Smooth muscle cell of bladder (primary cell): ENCODE results near the gene FMO5. TPM values are rescaled to one million over a fixed set of nuclear protein-coding genes. Genes with fewer than 3 reads are reported as not detected.

Source experiments
- total RNA-seq: library from RNA; depleted of rRNA; stranded (reverse); fragments of >200 nt; gene quantifications from 2 replicates; pipeline ENCODE4 v1.2.3, GENCODE V29; 2014

The FMO5 gene
- total RNA-seq = 0.71 and 0.92 TPM in 2 replicates

DNA sequence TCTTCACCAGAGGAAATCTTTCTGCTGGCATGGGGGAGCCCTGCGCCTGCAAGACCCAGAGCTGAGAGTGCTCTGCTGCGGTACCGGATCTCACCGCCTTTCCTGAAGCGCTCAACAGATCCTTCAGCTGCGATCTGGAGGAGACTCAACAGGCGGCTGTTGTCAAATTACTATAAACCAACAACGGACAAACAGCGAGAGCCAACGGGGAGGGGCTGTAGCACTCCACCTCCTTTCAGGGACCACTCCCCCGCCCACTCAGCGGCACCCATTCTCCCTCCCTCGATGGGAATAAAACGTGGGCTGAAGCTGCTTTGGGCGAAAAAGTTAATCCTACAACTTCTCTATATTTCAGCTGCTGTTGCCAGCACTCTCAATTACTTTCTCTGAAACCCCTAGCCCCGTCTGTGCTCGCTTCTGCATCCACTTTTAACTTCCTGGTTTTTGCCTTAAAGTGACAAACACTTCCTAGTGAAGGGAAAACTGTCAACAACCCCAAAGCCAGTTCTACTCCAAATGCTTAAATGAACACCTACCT, at the start of gene FMO5:
TSS of gene FMO5 (minus strand) at position 147 of the 538 bp plus-strand sequence. CDS start 310 bp downstream, outside the sequence.

GRCh38 chr1:147242449-147243227, 17.5 kb upstream of the FMO5 start, which contains the start of gene CHD1L:
CHD1L (plus strand) TSS chr1:147242684; CDS start chr1:147242704, 20 bp downstream.

DNA sequence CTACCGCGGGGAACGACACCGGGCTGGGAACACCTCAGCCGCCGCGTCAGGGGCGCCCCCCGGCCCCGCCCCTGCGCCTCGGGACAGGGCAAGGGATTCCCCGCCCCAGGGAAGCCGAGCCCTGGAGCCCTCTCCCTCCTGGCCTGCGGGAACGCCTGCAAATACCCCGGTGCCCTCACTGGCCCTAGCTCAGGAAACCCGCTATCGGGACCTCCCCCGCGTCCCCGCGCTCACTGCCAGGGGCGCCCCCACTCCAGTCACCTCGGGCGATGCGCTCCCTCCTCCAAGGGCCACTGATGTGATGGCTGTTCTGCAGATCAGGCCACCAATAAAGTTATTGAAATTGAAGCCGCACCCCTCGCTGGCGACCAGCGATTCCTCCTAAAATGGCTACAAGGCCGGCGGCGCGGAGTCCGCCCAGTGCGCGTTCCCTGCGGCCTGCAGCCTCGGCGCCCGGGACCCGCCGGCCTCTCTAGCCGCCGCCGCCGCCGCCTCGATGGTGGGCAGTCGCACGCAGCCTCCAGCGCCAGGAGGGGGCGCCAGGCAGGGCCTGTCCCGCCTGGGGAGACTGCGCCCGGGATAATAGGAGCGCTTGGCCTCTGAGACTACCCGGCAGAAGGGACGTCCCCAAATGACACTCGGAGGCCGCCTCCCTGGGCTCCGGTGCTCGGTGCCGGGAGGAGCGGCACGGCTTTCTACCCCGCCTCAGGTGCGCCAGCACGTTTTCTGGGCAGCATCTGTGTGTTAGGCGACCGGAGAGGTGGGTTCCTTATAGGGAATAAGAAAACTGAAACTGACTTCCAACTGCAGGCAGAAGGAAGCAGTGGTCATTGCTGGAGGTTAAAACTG, 52.7 kb downstream of the FMO5 start, which contains the start of gene PRKAB2:
TSS of gene PRKAB2 (minus strand) at position 303 of the 849 bp plus-strand sequence. CDS start 326 bp downstream, outside the sequence.

Other genes with a start within 250 kb of the FMO5 start
- 6.7 and 9.6 TPM in 2 replicates for gene PRKAB2, start 52.9 kb downstream of the FMO5 start, total RNA-seq
- 33.2 and 35.4 TPM in 2 replicates for gene CHD1L, start 17.3 kb upstream of the FMO5 start, total RNA-seq